ENCODE measurements around the gene TNFRSF6B.

The TNFRSF6B gene

DNA sequence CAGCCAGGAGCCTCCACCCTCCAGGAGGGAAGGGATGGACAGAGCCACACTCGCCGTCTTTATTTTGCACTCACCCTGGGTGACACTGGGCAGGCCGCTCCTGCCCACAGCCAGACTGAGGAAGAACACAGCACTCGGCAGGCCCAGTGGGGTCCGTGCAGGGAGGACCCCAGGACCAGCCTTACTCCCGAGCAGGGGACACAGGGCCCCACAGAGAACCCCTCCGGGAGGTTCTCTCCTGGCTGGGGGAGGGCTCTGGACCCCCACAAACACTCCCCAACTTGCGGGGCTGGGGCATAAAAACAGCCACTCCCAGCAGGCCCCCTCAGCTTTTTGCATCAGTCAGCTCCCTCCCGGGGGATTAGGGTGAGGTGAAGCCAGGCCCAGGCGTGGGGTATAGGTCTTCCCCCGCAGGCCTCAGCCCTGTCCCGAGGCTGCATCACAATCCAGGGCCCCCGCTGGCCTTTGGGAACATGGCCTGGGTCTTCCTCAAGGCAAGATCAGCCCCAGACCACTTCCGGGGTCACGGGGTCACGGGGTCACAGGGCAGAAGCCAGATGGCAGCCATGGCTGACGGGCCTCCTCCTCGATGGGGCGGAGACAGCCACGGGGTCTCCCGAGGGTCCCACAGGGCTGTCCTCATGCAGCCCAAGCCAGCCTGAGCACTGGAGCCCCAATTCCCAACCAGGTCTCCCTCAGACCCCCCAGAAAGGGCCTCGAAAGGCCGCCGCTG, 3.2 kb downstream of the TNFRSF6B start:
- TF ChIP-seq BACH2 (CRISPR knock-in tag; IDR thresholded peaks at IDR 0.05; ENCODE audit: borderline replicate concordance) (no peak), GLIS3 (CRISPR knock-in tag; IDR thresholded peaks at IDR 0.05) (no peak), ZC3H10 (CRISPR knock-in tag; IDR thresholded peaks at IDR 0.05) (no peak)
- peak; percentile 18; the same call in 2 of the 3 replicates for ATAC-seq

DNA sequence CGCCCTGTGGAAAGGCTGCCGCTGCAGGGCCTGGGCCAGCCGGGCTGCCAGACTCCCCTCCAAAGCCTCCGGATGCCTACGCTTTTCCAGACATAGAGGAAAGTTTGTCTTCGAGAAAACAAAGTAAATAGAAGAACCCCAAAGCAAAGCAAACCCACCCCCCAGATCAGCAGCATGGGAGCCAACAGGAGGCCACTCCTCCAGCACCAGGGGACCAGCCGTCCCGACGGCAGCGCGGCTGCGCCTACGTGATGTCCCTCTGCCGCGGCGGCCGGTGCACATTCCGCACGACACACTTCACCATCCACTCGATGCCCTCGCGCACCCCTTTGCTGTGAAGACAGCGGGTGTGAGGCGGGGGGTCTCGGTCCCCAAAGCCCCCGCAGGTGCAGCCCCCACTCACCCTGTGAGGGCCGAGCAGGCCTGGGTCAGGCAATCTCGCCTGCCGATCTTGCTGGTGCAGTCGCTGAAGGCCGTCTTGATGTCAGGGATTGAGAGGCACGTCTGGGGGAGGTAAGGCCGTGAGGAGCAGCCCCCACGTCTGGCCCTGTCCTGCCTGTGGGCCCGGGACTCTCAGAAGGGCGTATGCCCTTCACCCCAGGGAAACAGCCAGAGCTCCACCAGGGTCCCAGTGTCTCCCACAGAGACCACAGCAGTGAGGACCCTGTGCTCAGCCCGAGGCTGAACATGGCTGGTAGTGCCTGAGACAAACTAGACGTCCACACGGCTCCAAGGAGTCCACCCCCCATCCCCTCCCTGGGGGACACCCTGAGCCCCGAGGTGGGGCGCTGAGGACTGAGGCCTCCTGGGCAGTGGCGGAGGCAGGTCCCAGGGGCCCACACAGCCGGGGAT, 4.0 kb downstream of the TNFRSF6B start:
- TF ChIP-seq ZNF8 (CRISPR knock-in tag; IDR thresholded peaks at IDR 0.05) (no peak), PPARA (CRISPR knock-in tag; IDR thresholded peaks at IDR 0.05; ENCODE audit: borderline replicate concordance) (no peak), SNAI2 (CRISPR knock-in tag; IDR thresholded peaks at IDR 0.05) (no peak), PATZ1 (CRISPR knock-in tag; IDR thresholded peaks at IDR 0.05; ENCODE audit: borderline replicate concordance) (no peak), ZFP3 (CRISPR knock-in tag; IDR thresholded peaks at IDR 0.05) (no peak), ARNTL (CRISPR knock-in tag; IDR thresholded peaks at IDR 0.05; ENCODE audit: borderline replicate concordance, low read depth) (no peak), BACH2 (CRISPR knock-in tag; IDR thresholded peaks at IDR 0.05; ENCODE audit: borderline replicate concordance) (no peak), ESRRG (CRISPR knock-in tag; IDR thresholded peaks at IDR 0.05) (no peak), ZNF70 (CRISPR knock-in tag; IDR thresholded peaks at IDR 0.05) (no peak), ZNF565 (CRISPR knock-in tag; conservative IDR thresholded peaks at IDR 0.05; ENCODE audit: low read depth) (no peak), ZFP30 (CRISPR knock-in tag; IDR thresholded peaks at IDR 0.05) (no peak), OSR1 (CRISPR knock-in tag; IDR thresholded peaks at IDR 0.05) (no peak), ZC3H10 (CRISPR knock-in tag; IDR thresholded peaks at IDR 0.05) (no peak), TOX (CRISPR knock-in tag; IDR thresholded peaks at IDR 0.05; ENCODE audit: borderline replicate concordance) (no peak), TCF4 (CRISPR knock-in tag; IDR thresholded peaks at IDR 0.05; ENCODE audit: borderline replicate concordance) (no peak), RARB (CRISPR knock-in tag; IDR thresholded peaks at IDR 0.05) (no peak)
- TF ChIP-seq, protein P1, sequence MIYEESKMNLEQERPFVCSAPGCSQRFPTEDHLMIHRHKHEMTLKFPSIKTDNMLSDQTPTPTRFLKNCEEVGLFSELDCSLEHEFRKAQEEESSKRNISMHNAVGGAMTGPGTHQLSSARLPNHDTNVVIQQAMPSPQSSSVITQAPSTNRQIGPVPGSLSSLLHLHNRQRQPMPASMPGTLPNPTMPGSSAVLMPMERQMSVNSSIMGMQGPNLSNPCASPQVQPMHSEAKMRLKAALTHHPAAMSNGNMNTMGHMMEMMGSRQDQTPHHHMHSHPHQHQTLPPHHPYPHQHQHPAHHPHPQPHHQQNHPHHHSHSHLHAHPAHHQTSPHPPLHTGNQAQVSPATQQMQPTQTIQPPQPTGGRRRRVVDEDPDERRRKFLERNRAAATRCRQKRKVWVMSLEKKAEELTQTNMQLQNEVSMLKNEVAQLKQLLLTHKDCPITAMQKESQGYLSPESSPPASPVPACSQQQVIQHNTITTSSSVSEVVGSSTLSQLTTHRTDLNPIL (CRISPR knock-in tag; IDR thresholded peaks at IDR 0.05; ENCODE audit: low read depth) = no peak
- TF ChIP-seq, protein P2, sequence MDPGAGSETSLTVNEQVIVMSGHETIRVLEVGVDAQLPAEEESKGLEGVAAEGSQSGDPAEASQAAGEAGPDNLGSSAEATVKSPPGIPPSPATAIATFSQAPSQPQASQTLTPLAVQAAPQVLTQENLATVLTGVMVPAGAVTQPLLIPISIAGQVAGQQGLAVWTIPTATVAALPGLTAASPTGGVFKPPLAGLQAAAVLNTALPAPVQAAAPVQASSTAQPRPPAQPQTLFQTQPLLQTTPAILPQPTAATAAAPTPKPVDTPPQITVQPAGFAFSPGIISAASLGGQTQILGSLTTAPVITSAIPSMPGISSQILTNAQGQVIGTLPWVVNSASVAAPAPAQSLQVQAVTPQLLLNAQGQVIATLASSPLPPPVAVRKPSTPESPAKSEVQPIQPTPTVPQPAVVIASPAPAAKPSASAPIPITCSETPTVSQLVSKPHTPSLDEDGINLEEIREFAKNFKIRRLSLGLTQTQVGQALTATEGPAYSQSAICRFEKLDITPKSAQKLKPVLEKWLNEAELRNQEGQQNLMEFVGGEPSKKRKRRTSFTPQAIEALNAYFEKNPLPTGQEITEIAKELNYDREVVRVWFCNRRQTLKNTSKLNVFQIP (CRISPR knock-in tag; IDR thresholded peaks at IDR 0.05; ENCODE audit: borderline replicate concordance, low read depth) = no peak
- TF ChIP-seq, protein P3, sequence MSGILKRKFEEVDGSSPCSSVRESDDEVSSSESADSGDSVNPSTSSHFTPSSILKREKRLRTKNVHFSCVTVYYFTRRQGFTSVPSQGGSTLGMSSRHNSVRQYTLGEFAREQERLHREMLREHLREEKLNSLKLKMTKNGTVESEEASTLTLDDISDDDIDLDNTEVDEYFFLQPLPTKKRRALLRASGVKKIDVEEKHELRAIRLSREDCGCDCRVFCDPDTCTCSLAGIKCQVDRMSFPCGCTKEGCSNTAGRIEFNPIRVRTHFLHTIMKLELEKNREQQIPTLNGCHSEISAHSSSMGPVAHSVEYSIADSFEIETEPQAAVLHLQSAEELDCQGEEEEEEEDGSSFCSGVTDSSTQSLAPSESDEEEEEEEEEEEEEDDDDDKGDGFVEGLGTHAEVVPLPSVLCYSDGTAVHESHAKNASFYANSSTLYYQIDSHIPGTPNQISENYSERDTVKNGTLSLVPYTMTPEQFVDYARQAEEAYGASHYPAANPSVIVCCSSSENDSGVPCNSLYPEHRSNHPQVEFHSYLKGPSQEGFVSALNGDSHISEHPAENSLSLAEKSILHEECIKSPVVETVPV (CRISPR knock-in tag; IDR thresholded peaks at IDR 0.05) = no peak
- no peak for ATAC-seq

- no peak for TF ChIP-seq ZFP30 (CRISPR knock-in tag; IDR thresholded peaks at IDR 0.05)
- no peak for TF ChIP-seq ZFP3 (CRISPR knock-in tag; IDR thresholded peaks at IDR 0.05)
- no peak for TF ChIP-seq RARB (CRISPR knock-in tag; IDR thresholded peaks at IDR 0.05)
- no peak for TF ChIP-seq ARNTL (CRISPR knock-in tag; IDR thresholded peaks at IDR 0.05; ENCODE audit: borderline replicate concordance, low read depth)
- no peak for TF ChIP-seq ZNF70 (CRISPR knock-in tag; IDR thresholded peaks at IDR 0.05)
- TF ChIP-seq GLIS3 (CRISPR knock-in tag; IDR thresholded peaks at IDR 0.05) = no peak
- TF ChIP-seq SNAI2 (CRISPR knock-in tag; IDR thresholded peaks at IDR 0.05) = no peak
- TF ChIP-seq ZNF8 (CRISPR knock-in tag; IDR thresholded peaks at IDR 0.05) = no peak
- TF ChIP-seq BACH2 (CRISPR knock-in tag; IDR thresholded peaks at IDR 0.05; ENCODE audit: borderline replicate concordance) = no peak
- TF ChIP-seq OSR1 (CRISPR knock-in tag; IDR thresholded peaks at IDR 0.05) = no peak
- no peak for TF ChIP-seq CSDC2 (CRISPR knock-in tag; IDR thresholded peaks at IDR 0.05)
- TF ChIP-seq TSHZ2 (CRISPR knock-in tag; IDR thresholded peaks at IDR 0.05) = no peak
- TF ChIP-seq, protein P2 (CRISPR knock-in tag; IDR thresholded peaks at IDR 0.05; ENCODE audit: borderline replicate concordance, low read depth) = no peak
- no peak for TF ChIP-seq ZNF565 (CRISPR knock-in tag; conservative IDR thresholded peaks at IDR 0.05; ENCODE audit: low read depth)
- no peak for ATAC-seq
These were observed 4.5 kb downstream of the TNFRSF6B start for GRCh38 chr20:63701051-63701328.

Measured in SK-N-SH treated with all-trans-retinoic acid at 6 μM for 48 hours (cell line).